Stimulated activated CD8-positive, alpha-beta memory T cell treated with anti-CD3 and anti-CD28 coated beads, Interleukin-7, amount 100 ng/mL, for 4 hours (primary cell): ENCODE measurements around the gene UBR2.
"Not testable (repeated sequence)": the region's sequence is repeated elsewhere in the genome, so short reads cannot be mapped to it uniquely, and the experiment has no call there.

Experiments used
- DNase-seq, 2 donors: peaks; one replicate each; pipeline ENCODE4 v3.0.0-alpha.2; 2020; ENCODE audit warnings: low read depth in 2 of 2

UBR2 gene

GRCh38 chr6:42692137-42692911 is 128.5 kb downstream of the UBR2 start:
- no peak for DNase-seq

GRCh38 chr6:42693725-42694323 is 130.0 kb downstream of the UBR2 start:
- no peak for DNase-seq

GRCh38 chr6:42694586-42694985 is 130.8 kb downstream of the UBR2 start:
- no peak for DNase-seq

GRCh38 chr6:42696526-42697267 is 132.9 kb downstream of the UBR2 start:
- DNase-seq: no peak

- DNase-seq: no peak
Observed at GRCh38 chr6:42697268-42697655, 133.4 kb downstream of the UBR2 start.

GRCh38 chr6:42698217-42698616 is 134.4 kb downstream of the UBR2 start:
- DNase-seq: no peak

GRCh38 chr6:42702200-42702599 is 138.4 kb downstream of the UBR2 start:
- no peak for DNase-seq

GRCh38 chr6:42702786-42703185 is 139.0 kb downstream of the UBR2 start:
- DNase-seq: not testable (repeated sequence)

GRCh38 chr6:42704251-42704936 is 140.6 kb downstream of the UBR2 start:
- no peak for DNase-seq

GRCh38 chr6:42704937-42705374 is 141.1 kb downstream of the UBR2 start:
- DNase-seq: no peak

GRCh38 chr6:42707595-42707994 is 143.8 kb downstream of the UBR2 start:
- DNase-seq: no peak

- no peak for DNase-seq
Observed at GRCh38 chr6:42708096-42708495, 144.3 kb downstream of the UBR2 start.

GRCh38 chr6:42709871-42710270 is 146.0 kb downstream of the UBR2 start:
- DNase-seq: no peak

- no peak for DNase-seq
Observed at GRCh38 chr6:42710316-42710715, 146.5 kb downstream of the UBR2 start.

GRCh38 chr6:42711930-42712329 is 148.1 kb downstream of the UBR2 start:
- DNase-seq: no peak

- no peak for DNase-seq
Observed at GRCh38 chr6:42714098-42714761, 150.4 kb downstream of the UBR2 start.

GRCh38 chr6:42715871-42716270 is 152.0 kb downstream of the UBR2 start:
- no peak for DNase-seq

GRCh38 chr6:42720739-42721138 is 156.9 kb downstream of the UBR2 start:
- DNase-seq: no peak

- DNase-seq: no peak
Observed at GRCh38 chr6:42722497-42722896, 158.7 kb downstream of the UBR2 start, which contains the start of gene PRPH2. PRPH2 (minus strand) TSS chr6:42722597; CDS start chr6:42722334, 263 bp downstream.

GRCh38 chr6:42724825-42725224 is 161.0 kb downstream of the UBR2 start:
- DNase-seq: no peak

- no peak for DNase-seq
Observed at GRCh38 chr6:42726026-42726425, 162.2 kb downstream of the UBR2 start.
